ENCODE measurements around the gene TMBIM6. TPM values are rescaled to one million over a fixed set of nuclear protein-coding genes. Genes with fewer than 3 reads are reported as not detected.

The TMBIM6 gene
- total RNA-seq, 1 experiment from 2014 or later = 402 TPM

DNA sequence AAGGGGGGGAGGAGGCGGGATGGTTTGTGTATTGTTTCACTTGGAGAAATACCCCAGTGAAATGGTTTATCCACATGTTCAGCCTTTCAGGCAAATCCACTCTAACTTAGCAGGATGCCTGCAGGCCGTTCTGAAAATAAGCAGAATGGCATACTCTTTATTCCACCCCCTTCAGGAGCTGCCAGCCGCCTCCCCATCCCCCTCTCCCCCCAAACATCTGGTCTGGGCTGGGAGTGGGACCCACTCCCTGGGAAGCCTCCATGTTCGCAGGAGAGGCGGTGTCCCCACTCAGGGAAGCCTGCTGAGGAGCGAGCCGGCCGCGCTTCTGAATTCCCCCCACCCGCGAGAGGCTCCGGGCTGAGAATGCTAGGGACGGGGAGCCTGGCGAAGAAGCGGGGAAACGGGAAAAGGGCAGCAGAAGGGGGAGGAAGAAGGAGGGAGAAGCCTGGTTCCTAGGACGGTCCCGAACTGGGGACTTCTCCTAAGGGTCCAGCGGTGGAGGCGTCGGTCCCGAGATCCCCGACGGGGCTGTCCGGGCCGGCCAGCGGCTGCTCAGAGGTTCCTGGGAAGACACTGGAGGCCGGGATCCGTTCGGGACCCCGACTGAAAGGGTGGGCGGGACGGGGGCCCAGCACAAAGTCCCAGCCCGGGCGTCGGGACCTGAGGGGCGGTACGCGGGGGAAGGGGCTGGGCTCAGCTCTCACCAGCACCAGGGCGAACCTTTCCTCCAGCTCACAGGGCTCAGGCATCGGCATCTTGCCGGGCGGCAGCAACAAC lies 34.8 kb upstream of the TMBIM6 start:
- no peaks in the 10 kb centered on the region for H3K36me3 ChIP-seq (ENCODE audit: low read depth, low read length)
- H3K4me3 ChIP-seq (ENCODE audit: low read length) = peak overlapping the region; percentile 74
- no peak overlapping the region for H3K27ac ChIP-seq (ENCODE audit: low read length)
- H3K79me2 ChIP-seq (ENCODE audit: low read length) = peaks cover 4% of the 10 kb centered on the region; the same call in 1 of the 2 replicates
- peak overlapping the region; percentile 89 for H3K4me2 ChIP-seq (ENCODE audit: low read length)
- TF ChIP-seq EZH2phosphoT487 (IDR thresholded peaks at IDR 0.05; ENCODE audit: borderline replicate concordance, low read length) (no peak), EZH2 (IDR thresholded peaks at IDR 0.05; ENCODE audit: low read length, unreplicated experiment) (no peak)
- TF ChIP-seq, protein P1, sequence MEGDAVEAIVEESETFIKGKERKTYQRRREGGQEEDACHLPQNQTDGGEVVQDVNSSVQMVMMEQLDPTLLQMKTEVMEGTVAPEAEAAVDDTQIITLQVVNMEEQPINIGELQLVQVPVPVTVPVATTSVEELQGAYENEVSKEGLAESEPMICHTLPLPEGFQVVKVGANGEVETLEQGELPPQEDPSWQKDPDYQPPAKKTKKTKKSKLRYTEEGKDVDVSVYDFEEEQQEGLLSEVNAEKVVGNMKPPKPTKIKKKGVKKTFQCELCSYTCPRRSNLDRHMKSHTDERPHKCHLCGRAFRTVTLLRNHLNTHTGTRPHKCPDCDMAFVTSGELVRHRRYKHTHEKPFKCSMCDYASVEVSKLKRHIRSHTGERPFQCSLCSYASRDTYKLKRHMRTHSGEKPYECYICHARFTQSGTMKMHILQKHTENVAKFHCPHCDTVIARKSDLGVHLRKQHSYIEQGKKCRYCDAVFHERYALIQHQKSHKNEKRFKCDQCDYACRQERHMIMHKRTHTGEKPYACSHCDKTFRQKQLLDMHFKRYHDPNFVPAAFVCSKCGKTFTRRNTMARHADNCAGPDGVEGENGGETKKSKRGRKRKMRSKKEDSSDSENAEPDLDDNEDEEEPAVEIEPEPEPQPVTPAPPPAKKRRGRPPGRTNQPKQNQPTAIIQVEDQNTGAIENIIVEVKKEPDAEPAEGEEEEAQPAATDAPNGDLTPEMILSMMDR (conservative IDR thresholded peaks at IDR 0.05; ENCODE audit: low read depth, low read length) = no peak
- BruUV-seq (replicated peaks) = TSS peak; percentile 52
- no peaks in the 10 kb centered on the region for H3K9me2 ChIP-seq (replicated peaks; ENCODE audit: low read length)
- intact Hi-C loops (cut with micrococcal nuclease) = loop anchor here (1.0 kb wide), 1 partner anchor 62 kb away; no protein-coding TSS in a partner anchor
- peak overlapping the region; percentile 60; the same call in 1 of the 2 replicates for H3K9ac ChIP-seq (ENCODE audit: low read length)
- no peaks in the 10 kb centered on the region for H4K20me1 ChIP-seq (ENCODE audit: low read length)
- H2AFZ ChIP-seq (ENCODE audit: low read length) = peak overlapping the region; percentile 90
- peaks cover 9% of the 10 kb centered on the region; the same call in 1 of the 2 replicates for H3K4me1 ChIP-seq (ENCODE audit: insufficient read depth, low read length)
- CTCF ChIA-PET = no interaction called here
- no peaks in the 10 kb centered on the region for H3F3A ChIP-seq (ENCODE audit: low read length, unreplicated experiment)
- ATAC-seq = peak; percentile 29
- H3K27me3 ChIP-seq (ENCODE audit: low read length) = peaks cover 21% of the 10 kb centered on the region
- DNase-seq = no peak
- POLR2A ChIA-PET (ENCODE audit: unreplicated experiment) = interaction anchor here (0.6 kb wide), 1 partner anchor 315 kb away, joined by 4 read pairs; no protein-coding TSS in a partner anchor
- H3K9me3 ChIP-seq (ENCODE audit: low read length) = no peaks in the 10 kb centered on the region

- BruUV-seq (replicated peaks) = no TSS peak
- ChIA-PET POLR2A (ENCODE audit: unreplicated experiment) (interaction anchor here (0.6 kb wide), 1 partner anchor 315 kb away, joined by 4 read pairs; no protein-coding TSS in a partner anchor), CTCF (interaction anchor here (0.7 kb wide), 1 partner anchor 36 kb away, joined by 3 read pairs; no protein-coding TSS in a partner anchor)
- intact Hi-C loops (cut with micrococcal nuclease) = loop anchor here (1.0 kb wide), 1 partner anchor 63 kb away; no protein-coding TSS in a partner anchor
- Histone ChIP-seq H3K9me2 (replicated peaks; ENCODE audit: low read length) (no peaks in the 10 kb centered on the region), H4K20me1 (ENCODE audit: low read length) (no peaks in the 10 kb centered on the region), H3K36me3 (ENCODE audit: low read depth, low read length) (no peaks in the 10 kb centered on the region), H3K27ac (ENCODE audit: low read length) (no peak within 1 kb of the TSS), H2AFZ (ENCODE audit: low read length) (peak within 1 kb of the TSS; percentile 90), H3K79me2 (ENCODE audit: low read length) (peaks cover 4% of the 10 kb centered on the region; the same call in 1 of the 2 replicates), H3K4me3 (ENCODE audit: low read length) (peak within 1 kb of the TSS; percentile 74), H3K9ac (ENCODE audit: low read length) (peak within 1 kb of the TSS; percentile 60; the same call in 1 of the 2 replicates), H3K9me3 (ENCODE audit: low read length) (no peaks in the 10 kb centered on the region), H3F3A (ENCODE audit: low read length, unreplicated experiment) (no peaks in the 10 kb centered on the region), H3K4me1 (ENCODE audit: insufficient read depth, low read length) (peaks cover 9% of the 10 kb centered on the region; the same call in 1 of the 2 replicates), H3K27me3 (ENCODE audit: low read length) (peaks cover 22% of the 10 kb centered on the region), H3K4me2 (ENCODE audit: low read length) (peak within 1 kb of the TSS; percentile 89)
- TF ChIP-seq EZH2 (IDR thresholded peaks at IDR 0.05; ENCODE audit: low read length, unreplicated experiment) = no peak
- TF ChIP-seq, protein P1 (conservative IDR thresholded peaks at IDR 0.05; ENCODE audit: low read depth, low read length) = peak; percentile 91
- DNase-seq (peak; percentile 95), ATAC-seq (peak; percentile 95)
Observed at GRCh38 chr12:49707128-49707811, 34.1 kb upstream of the TMBIM6 start, which contains the start of gene FMNL3. TSS of gene FMNL3 (minus strand) at chr12:49707405. CDS start at chr12:49707180, 225 bp downstream.

All from PC-3 (cell line).